ENCODE data around the gene SON.

The SON gene

DNA sequence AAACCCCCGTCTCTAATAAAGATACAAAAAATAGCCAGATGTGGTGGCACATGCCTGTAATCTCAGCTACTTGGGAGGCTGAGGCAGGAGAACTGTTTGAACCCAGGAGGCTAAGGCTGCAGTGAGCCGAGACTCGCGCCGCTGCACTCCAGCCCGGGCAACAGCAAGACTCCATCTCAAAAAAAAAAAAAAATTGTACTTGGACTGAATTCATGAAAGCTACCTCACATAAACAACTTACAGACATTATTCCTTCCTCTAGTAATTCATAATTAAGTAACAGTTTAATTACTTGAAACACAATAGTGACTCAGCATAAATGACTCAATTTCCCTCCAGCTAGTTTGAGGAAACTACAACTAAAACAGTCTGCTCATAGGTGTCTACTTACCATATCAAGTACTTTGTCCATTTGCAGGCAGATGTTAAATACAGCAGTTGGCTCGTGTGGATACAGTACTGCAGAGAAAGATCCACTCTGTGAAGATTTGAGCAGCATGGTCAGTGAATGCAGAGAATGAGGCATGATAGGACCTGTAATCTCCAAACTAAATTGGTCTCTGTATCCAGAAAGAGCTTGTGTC, 36.2 kb downstream of the SON start (continued):
- TF ChIP-seq ZNF404 (tag by site-specific recombination; IDR thresholded peaks at IDR 0.05) (no peak), ZBTB21 (tag by site-specific recombination; IDR thresholded peaks at IDR 0.05) (no peak), ZBTB17 (tag by site-specific recombination; IDR thresholded peaks at IDR 0.05) (peak; percentile 51; the same call in 1 of the 2 replicates), ZNF623 (tag by site-specific recombination; IDR thresholded peaks at IDR 0.05) (no peak), ZSCAN16 (tag by site-specific recombination; IDR thresholded peaks at IDR 0.05) (no peak), ZBTB1 (tag by site-specific recombination; IDR thresholded peaks at IDR 0.05) (no peak), ZNF184 (tag by site-specific recombination; IDR thresholded peaks at IDR 0.05) (0 out of 2 replicates have a peak, but pooled peaks have one; percentile 37), ZNF548 (tag by site-specific recombination; IDR thresholded peaks at IDR 0.05) (no peak), ZNF174 (tag by site-specific recombination; IDR thresholded peaks at IDR 0.05) (no peak), ZNF561 (tag by site-specific recombination; IDR thresholded peaks at IDR 0.05; ENCODE audit: borderline replicate concordance) (no peak), KLF1 (tag by site-specific recombination; IDR thresholded peaks at IDR 0.05) (no peak), ZNF664 (tag by site-specific recombination; IDR thresholded peaks at IDR 0.05) (0 out of 2 replicates have a peak, but pooled peaks have one; percentile 16), ZNF677 (tag by site-specific recombination; IDR thresholded peaks at IDR 0.05) (no peak), REPIN1 (tag by site-specific recombination; IDR thresholded peaks at IDR 0.05; ENCODE audit: low read depth) (no peak), IKZF3 (tag by site-specific recombination; IDR thresholded peaks at IDR 0.05) (no peak), ZNF785 (tag by site-specific recombination; IDR thresholded peaks at IDR 0.05) (no peak), EGR2 (tag by site-specific recombination; IDR thresholded peaks at IDR 0.05; ENCODE audit: low read depth) (no peak), ZIC2 (tag by site-specific recombination; IDR thresholded peaks at IDR 0.05) (no peak), OSR2 (tag by site-specific recombination; IDR thresholded peaks at IDR 0.05) (0 out of 2 replicates have a peak, but pooled peaks have one; percentile 30), ZNF175 (tag by site-specific recombination; IDR thresholded peaks at IDR 0.05) (no peak), TRIM28 (IDR thresholded peaks at IDR 0.05; ENCODE audit: borderline replicate concordance, low read length) (no peak)
- TF ChIP-seq, protein P1, sequence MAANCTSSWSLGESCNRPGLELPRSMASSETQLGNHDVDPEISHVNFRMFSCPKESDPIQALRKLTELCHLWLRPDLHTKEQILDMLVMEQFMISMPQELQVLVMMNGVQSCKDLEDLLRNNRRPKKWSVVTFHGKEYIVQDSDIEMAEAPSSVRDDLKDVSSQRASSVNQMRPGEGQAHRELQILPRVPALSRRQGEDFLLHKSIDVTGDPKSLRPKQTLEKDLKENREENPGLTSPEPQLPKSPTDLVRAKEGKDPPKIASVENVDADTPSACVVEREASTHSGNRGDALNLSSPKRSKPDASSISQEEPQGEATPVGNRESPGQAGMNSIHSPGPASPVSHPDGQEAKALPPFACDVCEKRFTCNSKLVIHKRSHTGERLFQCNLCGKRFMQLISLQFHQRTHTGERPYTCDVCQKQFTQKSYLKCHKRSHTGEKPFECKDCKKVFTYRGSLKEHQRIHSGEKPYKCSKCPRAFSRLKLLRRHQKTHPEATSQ (tag by site-specific recombination; IDR thresholded peaks at IDR 0.05), result no peak
- TF ChIP-seq, protein P2, sequence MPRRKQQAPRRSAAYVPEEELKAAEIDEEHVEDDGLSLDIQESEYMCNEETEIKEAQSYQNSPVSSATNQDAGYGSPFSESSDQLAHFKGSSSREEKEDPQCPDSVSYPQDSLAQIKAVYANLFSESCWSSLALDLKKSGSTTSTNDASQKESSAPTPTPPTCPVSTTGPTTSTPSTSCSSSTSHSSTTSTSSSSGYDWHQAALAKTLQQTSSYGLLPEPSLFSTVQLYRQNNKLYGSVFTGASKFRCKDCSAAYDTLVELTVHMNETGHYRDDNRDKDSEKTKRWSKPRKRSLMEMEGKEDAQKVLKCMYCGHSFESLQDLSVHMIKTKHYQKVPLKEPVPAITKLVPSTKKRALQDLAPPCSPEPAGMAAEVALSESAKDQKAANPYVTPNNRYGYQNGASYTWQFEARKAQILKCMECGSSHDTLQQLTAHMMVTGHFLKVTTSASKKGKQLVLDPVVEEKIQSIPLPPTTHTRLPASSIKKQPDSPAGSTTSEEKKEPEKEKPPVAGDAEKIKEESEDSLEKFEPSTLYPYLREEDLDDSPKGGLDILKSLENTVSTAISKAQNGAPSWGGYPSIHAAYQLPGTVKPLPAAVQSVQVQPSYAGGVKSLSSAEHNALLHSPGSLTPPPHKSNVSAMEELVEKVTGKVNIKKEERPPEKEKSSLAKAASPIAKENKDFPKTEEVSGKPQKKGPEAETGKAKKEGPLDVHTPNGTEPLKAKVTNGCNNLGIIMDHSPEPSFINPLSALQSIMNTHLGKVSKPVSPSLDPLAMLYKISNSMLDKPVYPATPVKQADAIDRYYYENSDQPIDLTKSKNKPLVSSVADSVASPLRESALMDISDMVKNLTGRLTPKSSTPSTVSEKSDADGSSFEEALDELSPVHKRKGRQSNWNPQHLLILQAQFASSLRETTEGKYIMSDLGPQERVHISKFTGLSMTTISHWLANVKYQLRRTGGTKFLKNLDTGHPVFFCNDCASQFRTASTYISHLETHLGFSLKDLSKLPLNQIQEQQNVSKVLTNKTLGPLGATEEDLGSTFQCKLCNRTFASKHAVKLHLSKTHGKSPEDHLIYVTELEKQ (tag by site-specific recombination; IDR thresholded peaks at IDR 0.05; ENCODE audit: borderline replicate concordance), result 0 out of 2 replicates have a peak, but pooled peaks have one; percentile 20
- TF ChIP-seq, protein P3, sequence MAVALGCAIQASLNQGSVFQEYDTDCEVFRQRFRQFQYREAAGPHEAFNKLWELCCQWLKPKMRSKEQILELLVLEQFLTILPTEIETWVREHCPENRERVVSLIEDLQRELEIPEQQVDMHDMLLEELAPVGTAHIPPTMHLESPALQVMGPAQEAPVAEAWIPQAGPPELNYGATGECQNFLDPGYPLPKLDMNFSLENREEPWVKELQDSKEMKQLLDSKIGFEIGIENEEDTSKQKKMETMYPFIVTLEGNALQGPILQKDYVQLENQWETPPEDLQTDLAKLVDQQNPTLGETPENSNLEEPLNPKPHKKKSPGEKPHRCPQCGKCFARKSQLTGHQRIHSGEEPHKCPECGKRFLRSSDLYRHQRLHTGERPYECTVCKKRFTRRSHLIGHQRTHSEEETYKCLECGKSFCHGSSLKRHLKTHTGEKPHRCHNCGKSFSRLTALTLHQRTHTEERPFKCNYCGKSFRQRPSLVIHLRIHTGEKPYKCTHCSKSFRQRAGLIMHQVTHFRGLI (tag by site-specific recombination; IDR thresholded peaks at IDR 0.05), result no peak
- TF ChIP-seq, protein P4, sequence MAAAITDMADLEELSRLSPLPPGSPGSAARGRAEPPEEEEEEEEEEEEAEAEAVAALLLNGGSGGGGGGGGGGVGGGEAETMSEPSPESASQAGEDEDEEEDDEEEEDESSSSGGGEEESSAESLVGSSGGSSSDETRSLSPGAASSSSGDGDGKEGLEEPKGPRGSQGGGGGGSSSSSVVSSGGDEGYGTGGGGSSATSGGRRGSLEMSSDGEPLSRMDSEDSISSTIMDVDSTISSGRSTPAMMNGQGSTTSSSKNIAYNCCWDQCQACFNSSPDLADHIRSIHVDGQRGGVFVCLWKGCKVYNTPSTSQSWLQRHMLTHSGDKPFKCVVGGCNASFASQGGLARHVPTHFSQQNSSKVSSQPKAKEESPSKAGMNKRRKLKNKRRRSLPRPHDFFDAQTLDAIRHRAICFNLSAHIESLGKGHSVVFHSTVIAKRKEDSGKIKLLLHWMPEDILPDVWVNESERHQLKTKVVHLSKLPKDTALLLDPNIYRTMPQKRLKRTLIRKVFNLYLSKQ (tag by site-specific recombination; IDR thresholded peaks at IDR 0.05; ENCODE audit: borderline replicate concordance), result no peak
- TF ChIP-seq, protein P5, sequence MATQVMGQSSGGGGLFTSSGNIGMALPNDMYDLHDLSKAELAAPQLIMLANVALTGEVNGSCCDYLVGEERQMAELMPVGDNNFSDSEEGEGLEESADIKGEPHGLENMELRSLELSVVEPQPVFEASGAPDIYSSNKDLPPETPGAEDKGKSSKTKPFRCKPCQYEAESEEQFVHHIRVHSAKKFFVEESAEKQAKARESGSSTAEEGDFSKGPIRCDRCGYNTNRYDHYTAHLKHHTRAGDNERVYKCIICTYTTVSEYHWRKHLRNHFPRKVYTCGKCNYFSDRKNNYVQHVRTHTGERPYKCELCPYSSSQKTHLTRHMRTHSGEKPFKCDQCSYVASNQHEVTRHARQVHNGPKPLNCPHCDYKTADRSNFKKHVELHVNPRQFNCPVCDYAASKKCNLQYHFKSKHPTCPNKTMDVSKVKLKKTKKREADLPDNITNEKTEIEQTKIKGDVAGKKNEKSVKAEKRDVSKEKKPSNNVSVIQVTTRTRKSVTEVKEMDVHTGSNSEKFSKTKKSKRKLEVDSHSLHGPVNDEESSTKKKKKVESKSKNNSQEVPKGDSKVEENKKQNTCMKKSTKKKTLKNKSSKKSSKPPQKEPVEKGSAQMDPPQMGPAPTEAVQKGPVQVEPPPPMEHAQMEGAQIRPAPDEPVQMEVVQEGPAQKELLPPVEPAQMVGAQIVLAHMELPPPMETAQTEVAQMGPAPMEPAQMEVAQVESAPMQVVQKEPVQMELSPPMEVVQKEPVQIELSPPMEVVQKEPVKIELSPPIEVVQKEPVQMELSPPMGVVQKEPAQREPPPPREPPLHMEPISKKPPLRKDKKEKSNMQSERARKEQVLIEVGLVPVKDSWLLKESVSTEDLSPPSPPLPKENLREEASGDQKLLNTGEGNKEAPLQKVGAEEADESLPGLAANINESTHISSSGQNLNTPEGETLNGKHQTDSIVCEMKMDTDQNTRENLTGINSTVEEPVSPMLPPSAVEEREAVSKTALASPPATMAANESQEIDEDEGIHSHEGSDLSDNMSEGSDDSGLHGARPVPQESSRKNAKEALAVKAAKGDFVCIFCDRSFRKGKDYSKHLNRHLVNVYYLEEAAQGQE (tag by site-specific recombination; IDR thresholded peaks at IDR 0.05), result no peak
- TF ChIP-seq, protein P6, sequence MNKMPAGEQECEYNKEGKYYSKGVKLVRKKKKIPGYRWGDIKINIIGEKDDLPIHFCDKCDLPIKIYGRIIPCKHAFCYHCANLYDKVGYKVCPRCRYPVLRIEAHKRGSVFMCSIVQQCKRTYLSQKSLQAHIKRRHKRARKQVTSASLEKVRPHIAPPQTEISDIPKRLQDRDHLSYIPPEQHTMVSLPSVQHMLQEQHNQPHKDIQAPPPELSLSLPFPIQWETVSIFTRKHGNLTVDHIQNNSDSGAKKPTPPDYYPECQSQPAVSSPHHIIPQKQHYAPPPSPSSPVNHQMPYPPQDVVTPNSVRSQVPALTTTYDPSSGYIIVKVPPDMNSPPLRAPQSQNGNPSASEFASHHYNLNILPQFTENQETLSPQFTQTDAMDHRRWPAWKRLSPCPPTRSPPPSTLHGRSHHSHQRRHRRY (tag by site-specific recombination; IDR thresholded peaks at IDR 0.05), result no peak

Measured in HEK293 (cell line).